Measurements from ENCODE around the gene OR5AC2. TPM values are rescaled to one million over a fixed set of nuclear protein-coding genes. Genes with fewer than 3 reads are reported as not detected.

The OR5AC2 gene, protein sequence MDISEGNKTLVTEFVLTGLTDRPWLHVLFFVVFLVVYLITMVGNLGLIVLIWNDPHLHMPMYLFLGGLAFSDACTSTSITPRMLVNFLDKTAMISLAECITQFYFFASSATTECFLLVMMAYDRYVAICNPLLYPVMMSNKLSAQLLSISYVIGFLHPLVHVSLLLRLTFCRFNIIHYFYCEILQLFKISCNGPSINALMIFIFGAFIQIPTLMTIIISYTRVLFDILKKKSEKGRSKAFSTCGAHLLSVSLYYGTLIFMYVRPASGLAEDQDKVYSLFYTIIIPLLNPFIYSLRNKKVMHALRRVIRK
- total RNA-seq, result not detected

DNA sequence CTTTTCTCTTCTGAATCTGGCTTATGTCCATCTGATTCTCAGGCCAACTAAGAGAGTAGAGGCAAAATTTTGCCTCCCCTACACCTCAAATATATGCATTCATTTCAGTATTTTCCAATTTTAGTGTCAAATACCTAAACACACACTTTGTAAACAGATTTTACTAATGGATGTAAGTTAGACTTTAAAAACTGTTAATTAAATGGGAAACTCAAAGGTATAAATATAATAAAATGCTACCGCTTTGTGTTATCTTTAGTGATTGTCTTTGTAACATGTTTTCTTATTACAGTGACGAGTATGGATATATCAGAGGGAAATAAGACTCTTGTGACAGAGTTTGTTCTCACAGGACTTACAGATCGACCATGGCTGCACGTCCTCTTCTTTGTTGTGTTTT is at the start of gene OR5AC2:
Gene OR5AC2, plus strand, starts transcription at position 301 of the 400 bp plus-strand sequence. Its CDS starts 0 bp downstream, at position 301.
- Histone ChIP-seq H3K27me3 (no peaks in the 10 kb centered on the region), H3K36me3 (no peaks in the 10 kb centered on the region), H3K27ac (no peak within 1 kb of the TSS), H3K4me3 (no peak within 1 kb of the TSS), H3K4me1 (no peaks in the 10 kb centered on the region), H3K9me3 (peaks cover 0 to 3% (median 0%) of the 10 kb centered on the region in 4 donors)
- WGBS, 2 donors, result 85 to 86% methylated on average over 4 of the region's 4 CpGs
- DNase-seq (ENCODE audit: low spot score in 2 of 2), result no peak
- TF ChIP-seq EP300 (IDR thresholded peaks at IDR 0.05) (no peak), POLR2A (IDR thresholded peaks at IDR 0.05) (no peak)
- TF ChIP-seq, protein P1, sequence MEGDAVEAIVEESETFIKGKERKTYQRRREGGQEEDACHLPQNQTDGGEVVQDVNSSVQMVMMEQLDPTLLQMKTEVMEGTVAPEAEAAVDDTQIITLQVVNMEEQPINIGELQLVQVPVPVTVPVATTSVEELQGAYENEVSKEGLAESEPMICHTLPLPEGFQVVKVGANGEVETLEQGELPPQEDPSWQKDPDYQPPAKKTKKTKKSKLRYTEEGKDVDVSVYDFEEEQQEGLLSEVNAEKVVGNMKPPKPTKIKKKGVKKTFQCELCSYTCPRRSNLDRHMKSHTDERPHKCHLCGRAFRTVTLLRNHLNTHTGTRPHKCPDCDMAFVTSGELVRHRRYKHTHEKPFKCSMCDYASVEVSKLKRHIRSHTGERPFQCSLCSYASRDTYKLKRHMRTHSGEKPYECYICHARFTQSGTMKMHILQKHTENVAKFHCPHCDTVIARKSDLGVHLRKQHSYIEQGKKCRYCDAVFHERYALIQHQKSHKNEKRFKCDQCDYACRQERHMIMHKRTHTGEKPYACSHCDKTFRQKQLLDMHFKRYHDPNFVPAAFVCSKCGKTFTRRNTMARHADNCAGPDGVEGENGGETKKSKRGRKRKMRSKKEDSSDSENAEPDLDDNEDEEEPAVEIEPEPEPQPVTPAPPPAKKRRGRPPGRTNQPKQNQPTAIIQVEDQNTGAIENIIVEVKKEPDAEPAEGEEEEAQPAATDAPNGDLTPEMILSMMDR (IDR thresholded peaks at IDR 0.05), result no peak

GRCh38 chr3:98038286-98038685 is 48.7 kb upstream of the OR5AC2 start:
- no peaks in the 10 kb centered on the region for H3K36me3 ChIP-seq
- TF ChIP-seq EP300 (IDR thresholded peaks at IDR 0.05) (no peak), POLR2A (IDR thresholded peaks at IDR 0.05) (no peak)
- TF ChIP-seq, protein P1 (IDR thresholded peaks at IDR 0.05), result no peak
- peaks cover 0 to 4% (median 0%) of the 10 kb centered on the region in 4 donors for H3K4me1 ChIP-seq
- H3K9me3 ChIP-seq, result peaks cover 0 to 10% (median 0%) of the 10 kb centered on the region in 4 donors
- no peak overlapping the region for H3K4me3 ChIP-seq
- no peak overlapping the region for H3K27ac ChIP-seq
- DNase-seq (ENCODE audit: low spot score in 2 of 2), result no peak
- H3K27me3 ChIP-seq, result peaks cover 0 to 7% of the 10 kb centered on the region in 2 donors
- WGBS, 2 donors, result 33 to 37% methylated on average over 3 of the region's 3 CpGs

DNA sequence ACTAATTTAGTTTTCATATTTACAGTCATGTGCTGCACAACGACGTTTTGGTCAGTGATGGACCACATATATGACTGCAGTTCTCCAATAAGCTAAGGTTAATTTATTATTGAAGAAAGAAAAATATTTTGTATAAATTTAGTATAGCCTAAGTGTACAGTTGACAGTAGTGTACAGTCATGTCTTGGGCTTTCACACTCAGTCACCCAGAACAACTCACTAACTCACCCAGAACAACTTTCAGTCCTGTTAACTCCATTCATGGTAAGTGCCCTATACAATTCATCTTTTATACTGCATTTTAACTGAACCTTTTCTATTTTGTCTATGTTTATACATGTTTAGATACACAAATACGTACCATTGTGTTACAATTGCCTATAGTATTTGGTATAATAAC is 48.1 kb upstream of the OR5AC2 start:
- Histone ChIP-seq H3K4me3 (no peak overlapping the region), H3K27me3 (peaks cover 0 to 7% of the 10 kb centered on the region in 2 donors), H3K27ac (no peak overlapping the region), H3K9me3 (peaks cover 0 to 10% (median 0%) of the 10 kb centered on the region in 4 donors), H3K36me3 (no peaks in the 10 kb centered on the region), H3K4me1 (peaks cover 0 to 4% (median 0%) of the 10 kb centered on the region in 4 donors)
- DNase-seq (ENCODE audit: low spot score in 2 of 2), result no peak
- WGBS, 2 donors, result 59 to 69% methylated on average over 3 of the region's 3 CpGs
- TF ChIP-seq EP300 (IDR thresholded peaks at IDR 0.05) (no peak), POLR2A (IDR thresholded peaks at IDR 0.05) (no peak)
- TF ChIP-seq, protein P1 (IDR thresholded peaks at IDR 0.05), result no peak

DNA sequence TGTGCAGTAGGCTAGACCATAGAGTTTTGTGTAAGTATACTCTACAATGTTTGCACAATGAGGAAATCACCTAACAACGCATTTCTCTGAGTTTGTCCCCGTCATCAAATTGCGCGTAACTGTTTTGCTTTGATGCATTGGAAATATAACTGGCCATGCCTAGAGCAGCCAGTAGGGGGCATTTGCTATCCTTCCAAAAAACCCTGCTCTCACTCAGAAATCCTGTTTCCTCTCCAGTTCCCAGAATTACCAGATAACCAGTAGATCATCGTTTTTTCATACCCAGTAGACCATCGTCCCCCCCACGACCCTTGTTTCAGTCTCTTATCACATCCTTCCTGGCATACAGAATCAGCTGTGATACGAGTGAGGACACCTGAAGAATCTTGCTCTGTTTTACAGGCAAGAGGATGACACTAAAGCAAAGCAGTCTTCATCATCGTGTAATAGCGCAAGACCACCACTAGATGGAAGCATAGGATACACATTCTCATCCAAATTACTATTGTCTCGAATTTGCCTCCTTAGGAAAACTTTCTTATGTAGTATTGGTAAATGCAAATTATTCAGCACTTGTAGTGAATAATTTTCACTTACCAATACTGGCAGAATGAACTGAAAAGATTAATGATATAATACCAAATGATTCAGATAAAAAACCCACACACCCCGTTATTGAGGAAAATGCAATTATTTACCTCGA is 47.5 kb upstream of the OR5AC2 start:
- peak in 1 of 2 donors; percentile 78 for DNase-seq (ENCODE audit: low spot score in 2 of 2)
- Histone ChIP-seq H3K9me3 (peaks cover 0 to 10% (median 0%) of the 10 kb centered on the region in 4 donors), H3K27me3 (peaks cover 0 to 7% of the 10 kb centered on the region in 2 donors), H3K36me3 (no peaks in the 10 kb centered on the region), H3K4me3 (peak overlapping the region in 3 of 4 donors; percentile 14 to 40 (median 27)), H3K4me1 (peaks cover 0 to 4% (median 0%) of the 10 kb centered on the region in 4 donors), H3K27ac (no peak overlapping the region)
- no peak for TF ChIP-seq EP300 (IDR thresholded peaks at IDR 0.05)
- TF ChIP-seq POLR2A (IDR thresholded peaks at IDR 0.05), result no peak
- TF ChIP-seq, protein P1 (IDR thresholded peaks at IDR 0.05), result peak; percentile 75 to 89 (median 81)
- 15 to 17% methylated on average over 13 of the region's 13 CpGs for WGBS, 2 donors

- H3K9me3 ChIP-seq, result peaks cover 0 to 10% (median 0%) of the 10 kb centered on the region in 4 donors
- H3K4me3 ChIP-seq, result no peak overlapping the region
- H3K27ac ChIP-seq, result no peak overlapping the region
- peaks cover 0 to 4% (median 0%) of the 10 kb centered on the region in 4 donors for H3K4me1 ChIP-seq
- TF ChIP-seq POLR2A (IDR thresholded peaks at IDR 0.05), result no peak
- TF ChIP-seq, protein P1 (IDR thresholded peaks at IDR 0.05), result no peak
- no peak for TF ChIP-seq EP300 (IDR thresholded peaks at IDR 0.05)
- 88 to 98% methylated on average over 1 of the region's 1 CpG for WGBS, 2 donors
- no peak for DNase-seq (ENCODE audit: low spot score in 2 of 2)
- no peaks in the 10 kb centered on the region for H3K27me3 ChIP-seq
- no peaks in the 10 kb centered on the region for H3K36me3 ChIP-seq
These were observed 45.6 kb upstream of the OR5AC2 start for GRCh38 chr3:98041350-98041749.
